Mesenchymal stem cell (in vitro differentiated cells and primary cell): ENCODE data around the gene SPEG.

Experiments
- DNase-seq: peaks from one replicate; pipeline ENCODE4 v3.0.0-alpha.2; 2013
- H2AFZ ChIP-seq: one replicate; pipeline ENCODE4 v1.6.1; 2013; ENCODE audit warnings: low read depth, mild to moderate bottlenecking, control low read depth, inconsistent platforms, low read length, moderate library complexity
- H2AK5ac ChIP-seq: 2 replicates; pipeline ENCODE4 v1.6.1; 2013; ENCODE audit warnings: low read length, moderate library complexity, mild to moderate bottlenecking, inconsistent platforms; ENCODE audit not compliant: severe bottlenecking
- H2BK120ac ChIP-seq: one replicate; pipeline ENCODE4 v1.6.1; 2013; ENCODE audit warnings: low read depth, mild to moderate bottlenecking, inconsistent platforms, low read length, moderate library complexity
- H2BK12ac ChIP-seq, 2 experiments: one replicate each; pipeline ENCODE4 v1.6.1; 2013; ENCODE audit warnings: inconsistent platforms in 2 of 2, low read length in 2 of 2, mild to moderate bottlenecking in 2 of 2, moderate library complexity in 2 of 2, control low read depth in 1 of 2
- H2BK15ac ChIP-seq: one replicate; pipeline ENCODE4 v1.6.1; 2013; ENCODE audit warnings: mild to moderate bottlenecking, low read depth, inconsistent platforms; ENCODE audit not compliant: poor library complexity, severe bottlenecking
- H2BK5ac ChIP-seq: 2 replicates; pipeline ENCODE4 v1.6.1; 2013; ENCODE audit warnings: low read depth, mild to moderate bottlenecking, low read length, control low read depth, inconsistent platforms; ENCODE audit not compliant: poor library complexity, severe bottlenecking
- H3K14ac ChIP-seq, 2 experiments: one replicate each; pipeline ENCODE4 v1.6.1; 2013; ENCODE audit warnings: inconsistent platforms in 2 of 2, low read length in 2 of 2, control low read depth in 1 of 2, mild to moderate bottlenecking in 1 of 2, moderate library complexity in 1 of 2
- H3K18ac ChIP-seq, 2 experiments: one replicate each; pipeline ENCODE4 v1.6.1; 2013; ENCODE audit warnings: inconsistent platforms in 2 of 2, low read length in 2 of 2, control low read depth in 1 of 2, low read depth in 1 of 2, mild to moderate bottlenecking in 1 of 2
- H3K23ac ChIP-seq, 2 experiments: one replicate each; pipeline ENCODE4 v1.6.1; 2013; ENCODE audit warnings: inconsistent platforms in 2 of 2, low read length in 2 of 2, mild to moderate bottlenecking in 2 of 2, moderate library complexity in 2 of 2, control low read depth in 1 of 2
- H3K27ac ChIP-seq: 2 replicates; pipeline ENCODE4 v1.5.1; 2013; ENCODE audit warnings: mild to moderate bottlenecking, moderate library complexity, low read length, control low read depth, inconsistent platforms; ENCODE audit not compliant: poor library complexity, severe bottlenecking
- H3K27me3 ChIP-seq, 2 experiments: 2 replicates each; pipeline versions ENCODE4 v1.6.1 to v1.7.0; 2013; ENCODE audit warnings: low read length in 2 of 2, mild to moderate bottlenecking in 2 of 2, moderate library complexity in 2 of 2, control low read depth in 1 of 2, inconsistent platforms in 1 of 2; ENCODE audit not compliant: control insufficient read depth in 1 of 2, insufficient read depth in 1 of 2
- H3K36me3 ChIP-seq, 2 experiments: 2 replicates each; pipeline versions ENCODE4 v1.6.1 to v1.7.0; 2013; ENCODE audit warnings: low read length in 2 of 2, control low read depth in 1 of 2, inconsistent platforms in 1 of 2, low read depth in 1 of 2, mild to moderate bottlenecking in 1 of 2; ENCODE audit not compliant: insufficient read depth in 2 of 2, control insufficient read depth in 1 of 2
- H3K4ac ChIP-seq, 2 experiments: one replicate each; pipeline ENCODE4 v1.6.1; 2013; ENCODE audit warnings: inconsistent platforms in 2 of 2, low read length in 2 of 2, mild to moderate bottlenecking in 2 of 2, moderate library complexity in 2 of 2, control low read depth in 1 of 2, low read depth in 1 of 2
- H3K4me1 ChIP-seq: 2 replicates; pipeline ENCODE4 v1.6.1; 2013; ENCODE audit warnings: low read depth, low read length, control low read depth; ENCODE audit not compliant: control insufficient read depth, insufficient read depth
- H3K4me2 ChIP-seq: 2 replicates; pipeline ENCODE4 v1.6.1; 2013; ENCODE audit warnings: low read length, mild to moderate bottlenecking, inconsistent platforms; ENCODE audit not compliant: poor library complexity, severe bottlenecking
- H3K4me3 ChIP-seq, 2 experiments: 2 replicates each; pipeline versions ENCODE4 v1.5.1 to v1.7.0; 2013; ENCODE audit warnings: low read length in 2 of 2, mild to moderate bottlenecking in 2 of 2, control low read depth in 1 of 2, low read depth in 1 of 2; ENCODE audit not compliant: insufficient read depth in 1 of 2
- H3K79me1 ChIP-seq: replicated peaks from 2 replicates; pipeline ENCODE4 v1.6.1; 2013; ENCODE audit warnings: mild to moderate bottlenecking, control low read depth, low read length, inconsistent platforms; ENCODE audit not compliant: poor library complexity, severe bottlenecking
- H3K9ac ChIP-seq: 2 replicates; pipeline ENCODE4 v1.7.0; 2013; ENCODE audit warnings: mild to moderate bottlenecking, low read length, moderate library complexity
- H3K9me3 ChIP-seq: 2 replicates; pipeline ENCODE4 v1.7.0; 2013; ENCODE audit warnings: mild to moderate bottlenecking, low read length; ENCODE audit not compliant: control insufficient read depth
- H4K8ac ChIP-seq: one replicate; pipeline ENCODE4 v1.6.1; 2013; ENCODE audit warnings: inconsistent platforms, mild to moderate bottlenecking, low read length, moderate library complexity
- H4K91ac ChIP-seq: one replicate; pipeline ENCODE4 v1.6.1; 2013; ENCODE audit warnings: mild to moderate bottlenecking, low read length, inconsistent platforms
- WGBS: methylation state at CpG from one replicate; pipeline ENCODE4 v1.1.7; 2013; ENCODE audit warnings: mixed read lengths; 5-methylcytosine and 5-hydroxymethylcytosine counted together

SPEG gene

DNA sequence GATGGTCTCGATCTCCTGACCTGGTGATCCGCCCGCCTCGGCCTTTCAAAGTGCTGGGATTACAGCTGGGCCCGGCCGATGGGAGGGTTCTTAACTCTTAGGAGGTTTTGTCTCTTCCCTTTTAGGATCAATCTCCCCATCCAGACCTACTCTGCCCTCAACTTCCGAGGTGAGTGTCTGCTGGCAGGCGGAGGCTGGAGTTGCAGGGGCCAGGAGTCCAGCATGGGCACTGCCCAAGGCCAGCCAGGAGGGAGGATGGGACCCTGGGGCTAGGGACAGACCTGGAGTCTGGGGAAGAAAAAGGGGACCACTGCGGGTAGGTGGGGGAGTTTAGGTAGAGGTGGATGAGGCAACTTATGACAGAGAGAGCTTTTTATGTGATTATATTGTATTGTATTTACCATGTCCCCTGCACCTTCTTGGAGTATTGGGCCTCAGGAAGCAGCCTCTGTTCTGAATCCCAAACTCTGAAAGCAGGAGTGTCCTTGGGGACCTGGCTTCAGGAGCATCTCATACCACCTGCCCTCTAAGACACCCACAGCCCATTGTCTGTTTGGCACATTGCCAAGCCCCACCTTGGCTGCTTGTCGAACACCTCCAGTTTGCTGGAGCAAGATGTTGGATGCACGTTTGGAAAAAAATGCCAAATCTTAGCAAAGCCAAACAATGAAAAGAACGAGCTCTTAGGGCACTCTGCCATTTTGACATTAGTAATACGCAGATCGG is 10.8 kb upstream of the SPEG start:
- peaks cover 7% of the 10 kb centered on the region for H3K4me1 ChIP-seq
- no peak for DNase-seq
- H3K27ac ChIP-seq, result no peak overlapping the region
- H3K9ac ChIP-seq, result peak overlapping the region; percentile 14
- H3K4me2 ChIP-seq, result no peak overlapping the region
- no peak overlapping the region for H3K4ac ChIP-seq
- WGBS, result 95% methylated on average over 11 of the region's 14 CpGs
- no peaks in the 10 kb centered on the region for H3K9me3 ChIP-seq
- no peak overlapping the region for H4K8ac ChIP-seq
- H3K4me3 ChIP-seq, result no peak overlapping the region
- no peak overlapping the region for H3K23ac ChIP-seq
- peaks cover 4 to 7% of the 10 kb centered on the region in 2 experiments for H3K27me3 ChIP-seq
- H2BK120ac ChIP-seq, result no peak overlapping the region
- H2AK5ac ChIP-seq, result no peak overlapping the region
- no peaks in the 10 kb centered on the region for H3K36me3 ChIP-seq
- no peak overlapping the region for H3K18ac ChIP-seq
- no peak overlapping the region for H4K91ac ChIP-seq
- no peaks in the 10 kb centered on the region for H3K79me1 ChIP-seq
- no peak overlapping the region for H2BK15ac ChIP-seq
- no peak overlapping the region for H2BK5ac ChIP-seq
- peak overlapping the region in 1 of 2 experiments; percentile 38 for H2BK12ac ChIP-seq
- H2AFZ ChIP-seq, result no peak overlapping the region
- no peak overlapping the region for H3K14ac ChIP-seq

DNA sequence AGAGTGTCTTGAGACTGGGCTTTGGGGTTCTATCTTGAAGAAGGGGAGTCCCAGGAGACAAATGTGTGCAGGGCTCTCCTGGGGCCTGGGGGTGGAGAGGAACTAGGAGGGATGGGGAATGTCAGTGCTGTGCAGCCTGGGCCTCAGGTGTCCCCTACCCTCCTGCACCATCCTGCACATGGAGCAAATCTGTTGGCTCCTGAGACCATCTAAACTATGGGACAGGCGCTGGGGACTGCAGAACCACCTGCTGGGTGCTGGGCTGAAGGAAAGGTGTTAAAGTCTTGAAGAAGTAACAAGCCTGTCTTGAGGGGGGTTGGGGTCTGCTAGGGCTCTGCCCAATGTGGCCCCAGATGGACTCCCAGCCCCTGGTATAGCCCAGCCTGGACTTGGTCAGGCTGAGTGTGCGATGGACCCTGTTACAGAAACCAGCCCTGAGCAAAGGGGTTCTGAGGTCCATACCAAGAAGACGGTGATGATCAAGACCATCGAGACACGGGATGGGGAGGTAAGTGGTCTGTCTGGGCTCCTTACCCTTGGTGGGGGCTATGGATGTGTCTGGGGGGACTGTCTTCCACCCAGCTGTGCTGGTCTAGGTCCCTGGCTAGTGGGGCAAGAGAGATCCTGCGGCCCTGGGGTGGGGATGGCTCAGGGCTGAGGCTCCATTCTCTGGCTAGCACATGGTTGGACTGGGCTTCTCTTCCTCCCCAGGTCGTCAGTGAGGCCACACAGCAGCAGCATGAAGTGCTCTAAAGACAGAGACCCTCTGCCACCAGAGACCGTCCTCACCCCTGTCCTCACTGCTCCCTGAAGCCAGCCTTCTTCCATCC is 9.2 kb upstream of the SPEG start:
- H3K4me2 ChIP-seq, result no peak overlapping the region
- no peak overlapping the region for H2BK5ac ChIP-seq
- H2BK12ac ChIP-seq, result peak overlapping the region in 1 of 2 experiments; percentile 68
- H3K4ac ChIP-seq, result no peak overlapping the region
- WGBS, result 91% methylated on average over 8 of the region's 8 CpGs
- peaks cover 4% of the 10 kb centered on the region for H3K4me1 ChIP-seq
- H3K27ac ChIP-seq, result no peak overlapping the region
- H3K79me1 ChIP-seq, result no peaks in the 10 kb centered on the region
- no peak for DNase-seq
- no peaks in the 10 kb centered on the region for H3K27me3 ChIP-seq
- no peak overlapping the region for H3K23ac ChIP-seq
- peak overlapping the region in 1 of 2 experiments; percentile 9 for H3K14ac ChIP-seq
- no peak overlapping the region for H2AK5ac ChIP-seq
- H4K91ac ChIP-seq, result no peak overlapping the region
- H2BK15ac ChIP-seq, result no peak overlapping the region
- H4K8ac ChIP-seq, result no peak overlapping the region
- no peaks in the 10 kb centered on the region for H3K9me3 ChIP-seq
- H3K36me3 ChIP-seq, result no peaks in the 10 kb centered on the region
- no peak overlapping the region for H2BK120ac ChIP-seq
- peak overlapping the region in 1 of 2 experiments; percentile 13 for H3K18ac ChIP-seq
- H3K4me3 ChIP-seq, result no peak overlapping the region
- no peak overlapping the region for H2AFZ ChIP-seq
- H3K9ac ChIP-seq, result no peak overlapping the region

DNA sequence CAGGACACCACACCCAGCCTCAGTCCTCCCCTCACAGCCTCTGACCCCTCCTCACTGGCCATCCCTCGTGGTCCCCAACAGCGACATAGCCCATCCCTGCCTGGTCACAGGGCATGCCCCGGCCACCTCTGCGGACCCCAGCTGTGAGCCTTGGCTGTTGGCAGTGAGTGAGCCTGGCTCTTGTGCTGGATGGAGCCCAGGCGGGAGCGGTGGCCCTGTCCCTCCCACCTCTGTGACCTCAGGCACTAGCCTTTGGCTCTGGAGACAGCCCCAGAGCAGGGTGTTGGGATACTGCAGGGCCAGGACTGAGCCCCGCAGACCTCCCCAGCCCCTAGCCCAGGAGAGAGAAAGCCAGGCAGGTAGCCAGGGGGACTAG is 8.6 kb upstream of the SPEG start:
- Histone ChIP-seq H3K9me3 (no peaks in the 10 kb centered on the region), H3K27ac (no peak overlapping the region), H3K4ac (no peak overlapping the region), H3K14ac (peak overlapping the region in 1 of 2 experiments; percentile 9), H2BK15ac (no peak overlapping the region), H3K36me3 (no peaks in the 10 kb centered on the region), H2AK5ac (no peak overlapping the region), H3K18ac (peak overlapping the region in 1 of 2 experiments; percentile 13), H3K9ac (no peak overlapping the region), H3K4me1 (peaks cover 6% of the 10 kb centered on the region), H2BK12ac (no peak overlapping the region), H3K4me3 (no peak overlapping the region), H2BK120ac (no peak overlapping the region), H3K4me2 (no peak overlapping the region), H4K8ac (no peak overlapping the region), H3K79me1 (no peaks in the 10 kb centered on the region), H3K27me3 (no peaks in the 10 kb centered on the region), H2AFZ (no peak overlapping the region), H2BK5ac (no peak overlapping the region), H3K23ac (no peak overlapping the region), H4K91ac (no peak overlapping the region)
- 86% methylated on average over 7 of the region's 7 CpGs for WGBS
- DNase-seq, result no peak

DNA sequence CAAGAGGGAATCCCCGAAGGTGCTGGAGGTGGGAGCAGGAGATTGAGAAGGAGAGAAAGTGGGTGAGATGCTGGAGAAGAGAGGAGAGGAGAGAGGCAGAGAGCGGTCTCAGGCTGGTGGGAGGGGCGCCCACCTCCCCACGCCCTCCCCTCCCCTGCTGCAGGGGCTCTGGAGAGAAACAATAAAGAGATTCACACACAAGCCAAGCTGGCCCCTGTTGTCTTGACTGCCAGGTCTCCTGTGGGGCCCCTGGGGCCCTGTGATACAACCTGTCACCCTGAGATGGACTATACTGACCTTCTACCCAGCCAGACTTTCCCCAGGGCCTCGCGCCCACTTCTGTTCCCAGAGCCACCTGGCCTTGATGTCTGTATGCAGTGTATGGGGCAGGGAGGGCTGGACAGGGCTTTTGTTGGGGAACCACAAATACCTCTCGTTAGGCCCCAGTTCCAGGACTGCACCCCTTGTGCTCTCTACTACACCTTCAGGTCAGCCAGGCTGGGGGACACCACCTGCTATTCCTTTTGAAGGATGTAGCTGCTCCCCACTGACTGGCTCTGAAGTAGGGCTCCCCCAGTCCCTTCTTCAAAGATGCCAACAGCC is 8.0 kb upstream of the SPEG start:
- Histone ChIP-seq H4K91ac (no peak overlapping the region), H3K36me3 (no peaks in the 10 kb centered on the region), H3K23ac (no peak overlapping the region), H2BK12ac (no peak overlapping the region), H3K9ac (no peak overlapping the region), H3K14ac (no peak overlapping the region), H2AFZ (no peak overlapping the region), H2BK5ac (no peak overlapping the region), H3K4me1 (peaks cover 6% of the 10 kb centered on the region), H3K79me1 (no peaks in the 10 kb centered on the region), H3K27ac (no peak overlapping the region), H3K4me3 (no peak overlapping the region), H2AK5ac (no peak overlapping the region), H2BK15ac (no peak overlapping the region), H3K4me2 (no peak overlapping the region), H4K8ac (no peak overlapping the region), H3K4ac (no peak overlapping the region), H2BK120ac (no peak overlapping the region), H3K18ac (no peak overlapping the region), H3K27me3 (no peaks in the 10 kb centered on the region), H3K9me3 (no peaks in the 10 kb centered on the region)
- no peak for DNase-seq
- 80% methylated on average over 5 of the region's 7 CpGs for WGBS
